ENCODE data around the gene ASTN2.

The ASTN2 gene

GRCh38 chr9:117046666-117047327 is 368.1 kb downstream of the ASTN2 start:
- DNase-seq (ENCODE audit: low read depth), result peak; percentile 18
- H3K4me3 ChIP-seq (ENCODE audit: low read depth, low read length), result no peak overlapping the region
- TF ChIP-seq, protein P1, sequence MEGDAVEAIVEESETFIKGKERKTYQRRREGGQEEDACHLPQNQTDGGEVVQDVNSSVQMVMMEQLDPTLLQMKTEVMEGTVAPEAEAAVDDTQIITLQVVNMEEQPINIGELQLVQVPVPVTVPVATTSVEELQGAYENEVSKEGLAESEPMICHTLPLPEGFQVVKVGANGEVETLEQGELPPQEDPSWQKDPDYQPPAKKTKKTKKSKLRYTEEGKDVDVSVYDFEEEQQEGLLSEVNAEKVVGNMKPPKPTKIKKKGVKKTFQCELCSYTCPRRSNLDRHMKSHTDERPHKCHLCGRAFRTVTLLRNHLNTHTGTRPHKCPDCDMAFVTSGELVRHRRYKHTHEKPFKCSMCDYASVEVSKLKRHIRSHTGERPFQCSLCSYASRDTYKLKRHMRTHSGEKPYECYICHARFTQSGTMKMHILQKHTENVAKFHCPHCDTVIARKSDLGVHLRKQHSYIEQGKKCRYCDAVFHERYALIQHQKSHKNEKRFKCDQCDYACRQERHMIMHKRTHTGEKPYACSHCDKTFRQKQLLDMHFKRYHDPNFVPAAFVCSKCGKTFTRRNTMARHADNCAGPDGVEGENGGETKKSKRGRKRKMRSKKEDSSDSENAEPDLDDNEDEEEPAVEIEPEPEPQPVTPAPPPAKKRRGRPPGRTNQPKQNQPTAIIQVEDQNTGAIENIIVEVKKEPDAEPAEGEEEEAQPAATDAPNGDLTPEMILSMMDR (IDR thresholded peaks at IDR 0.05; ENCODE audit: low read depth, low read length, missing control alignments), result peak; percentile 41

GRCh38 chr9:117044241-117044640 is 370.6 kb downstream of the ASTN2 start:
- DNase-seq (ENCODE audit: low read depth), result no peak
- H3K4me3 ChIP-seq (ENCODE audit: low read depth, low read length), result no peak overlapping the region
- TF ChIP-seq, protein P1 (IDR thresholded peaks at IDR 0.05; ENCODE audit: low read depth, low read length, missing control alignments), result no peak

DNA sequence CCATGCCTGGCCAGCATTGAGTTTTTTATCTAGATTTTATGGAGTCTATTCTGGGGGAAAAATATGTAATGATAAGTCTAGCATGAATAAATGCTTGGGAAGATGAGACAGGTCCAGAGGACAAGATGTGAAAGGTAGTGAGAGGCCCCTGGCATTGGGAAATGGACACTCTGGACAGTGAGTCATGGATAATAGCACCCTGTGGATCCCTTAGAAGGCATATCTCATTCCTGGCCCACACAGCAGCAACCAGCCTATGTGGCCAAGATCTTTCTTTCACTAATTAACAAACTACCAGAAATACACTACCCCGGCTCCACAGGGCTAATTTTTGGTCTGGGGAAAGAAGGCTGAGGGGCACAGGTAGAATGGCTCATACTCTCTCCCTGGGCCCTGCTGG is 371.7 kb downstream of the ASTN2 start:
- no peak overlapping the region for H3K4me3 ChIP-seq (ENCODE audit: low read depth, low read length)
- DNase-seq (ENCODE audit: low read depth), result no peak
- TF ChIP-seq, protein P1 (IDR thresholded peaks at IDR 0.05; ENCODE audit: low read depth, low read length, missing control alignments), result no peak

- TF ChIP-seq, protein P1 (IDR thresholded peaks at IDR 0.05; ENCODE audit: low read depth, low read length, missing control alignments), result no peak
- no peak overlapping the region for H3K4me3 ChIP-seq (ENCODE audit: low read depth, low read length)
Measured at GRCh38 chr9:117035546-117035945, 379.3 kb downstream of the ASTN2 start.

GRCh38 chr9:117034866-117035265 is 380.0 kb downstream of the ASTN2 start:
- TF ChIP-seq, protein P1 (IDR thresholded peaks at IDR 0.05; ENCODE audit: low read depth, low read length, missing control alignments), result no peak
- H3K4me3 ChIP-seq (ENCODE audit: low read depth, low read length), result no peak overlapping the region
- no peak for DNase-seq (ENCODE audit: low read depth)

More at GRCh38 chr9:117035546-117035945, 379.3 kb downstream of the ASTN2 start:
- no peak for DNase-seq (ENCODE audit: low read depth)

DNA sequence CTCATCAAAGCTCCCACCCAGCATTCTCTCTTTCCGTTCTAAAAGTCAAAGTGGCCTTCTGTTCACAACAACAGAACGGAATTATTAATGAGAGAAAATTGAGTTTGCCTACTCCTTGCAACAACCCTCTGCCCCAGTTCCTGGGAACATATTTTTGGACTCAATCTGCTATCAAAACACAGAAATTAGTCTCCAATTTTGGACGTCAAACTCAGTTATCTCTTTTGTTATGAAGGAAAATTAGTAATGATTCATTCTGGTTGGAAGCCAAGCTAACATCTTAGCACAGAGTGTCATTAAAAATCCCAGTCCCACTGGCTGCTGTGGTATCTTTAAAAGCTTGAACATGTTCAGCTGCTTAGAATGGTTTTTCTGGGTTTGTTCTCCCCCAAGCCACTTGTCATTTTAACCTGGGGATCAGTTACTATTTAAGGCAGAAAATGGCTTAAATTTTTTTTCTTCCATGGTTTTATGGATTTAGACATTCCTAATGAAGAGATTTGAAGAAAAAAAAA is 384.5 kb downstream of the ASTN2 start:
- TF ChIP-seq, protein P1 (IDR thresholded peaks at IDR 0.05; ENCODE audit: low read depth, low read length, missing control alignments), result no peak
- DNase-seq (ENCODE audit: low read depth), result no peak
- no peak overlapping the region for H3K4me3 ChIP-seq (ENCODE audit: low read depth, low read length)

- H3K4me3 ChIP-seq (ENCODE audit: low read depth, low read length), result no peak overlapping the region
- TF ChIP-seq, protein P1 (IDR thresholded peaks at IDR 0.05; ENCODE audit: low read depth, low read length, missing control alignments), result no peak
- DNase-seq (ENCODE audit: low read depth), result no peak
Measured at GRCh38 chr9:117029341-117029740, 385.5 kb downstream of the ASTN2 start.

Data from GM12864 (cell line).